ENCODE measurements around the gene ANKRD28.

- TF ChIP-seq JUN (CRISPR knock-in tag; IDR thresholded peaks at IDR 0.05) (no peak), TBX2 (CRISPR knock-in tag; IDR thresholded peaks at IDR 0.05; ENCODE audit: borderline replicate concordance) (no peak), E2F1 (CRISPR knock-in tag; IDR thresholded peaks at IDR 0.05) (no peak), ZNF883 (CRISPR knock-in tag; IDR thresholded peaks at IDR 0.05; ENCODE audit: not compliant biosample characterization) (no peak), CTCF (CRISPR knock-in tag; IDR thresholded peaks at IDR 0.05) (no peak), ATF7 (IDR thresholded peaks at IDR 0.05) (no peak), ATF7 (CRISPR knock-in tag; IDR thresholded peaks at IDR 0.05) (no peak), GATA4 (IDR thresholded peaks at IDR 0.05; ENCODE audit: borderline replicate concordance, low read depth) (no peak), ZNF446 (CRISPR knock-in tag; IDR thresholded peaks at IDR 0.05) (no peak), ATF3 (CRISPR knock-in tag; IDR thresholded peaks at IDR 0.05) (no peak), AFF4 (CRISPR knock-in tag; IDR thresholded peaks at IDR 0.05) (no peak), SP140L (CRISPR knock-in tag; IDR thresholded peaks at IDR 0.05; ENCODE audit: borderline replicate concordance) (no peak), SRF (IDR thresholded peaks at IDR 0.05; ENCODE audit: low read depth, low read length) (no peak)
Observed at GRCh38 chr3:15796771-15797641, 773 bp downstream of the ANKRD28 start.

Data from HepG2 (cell line).